HepG2 (cell line): ENCODE results near the gene SEZ6. TPM values are rescaled to one million over a fixed set of nuclear protein-coding genes. Genes with fewer than 3 reads are reported as not detected.
A peak's percentile ranks its signal among the peaks of the same experiment; 100 is the strongest.

Experiments used
- ARNTL ChIP-seq: sonication (generic); formaldehyde crosslinking; IDR thresholded peaks from 2 replicates; pipeline ENCODE4 v1.4.0; 2020; ENCODE audit warnings: mild to moderate bottlenecking, missing genetic modification reagents
- ASH2L ChIP-seq: fragments of 300-600, 200-600 bp; sonication (generic); IDR thresholded peaks from 2 replicates; pipeline ENCODE4 v1.7.0; 2017; ENCODE audit warnings: low read depth, mild to moderate bottlenecking, moderate library complexity, mixed read lengths, low read length; ENCODE audit not compliant: insufficient read length
- E2F5 ChIP-seq: sonication (generic); formaldehyde crosslinking; conservative IDR thresholded peaks from 2 replicates; pipeline ENCODE4 v1.4.0; 2020; ENCODE audit warnings: missing genetic modification reagents
- FOXO4 ChIP-seq: sonication (generic); formaldehyde crosslinking; conservative IDR thresholded peaks from 2 replicates; pipeline ENCODE4 v1.8.1; 2023; ENCODE audit warnings: missing genetic modification reagents
- FOXP1 ChIP-seq, 2 experiments: fragments of 450-650 bp in 1 of 2; IDR thresholded peaks; 2 replicates each; pipeline ENCODE4 v1.6.1; 2017 to 2018; ENCODE audit warnings: antibody characterized with exemption in 1 of 2
- HMG20A ChIP-seq: IDR thresholded peaks from 2 replicates; pipeline ENCODE4 v1.6.1; 2016; ENCODE audit warnings: borderline replicate concordance
- ISL2 ChIP-seq: sonication (generic); formaldehyde crosslinking; IDR thresholded peaks from 2 replicates; pipeline ENCODE4 v1.5.0; 2020; ENCODE audit warnings: missing genetic modification reagents
- JUND ChIP-seq: sonication (generic); formaldehyde crosslinking; IDR thresholded peaks from 2 replicates; pipeline ENCODE4 v1.8.0; 2022; ENCODE audit warnings: mild to moderate bottlenecking, missing genetic modification reagents
- NFE2L1 ChIP-seq: sonication (generic); formaldehyde crosslinking; IDR thresholded peaks from 2 replicates; pipeline ENCODE4 v1.4.0; 2020; ENCODE audit warnings: missing genetic modification reagents, mild to moderate bottlenecking, borderline replicate concordance
- PHB2 ChIP-seq: fragments of 450-650 bp; IDR thresholded peaks from 2 replicates; pipeline ENCODE4 v1.6.1; 2018; ENCODE audit not compliant: partially characterized antibody
- SP5 ChIP-seq: IDR thresholded peaks from 2 replicates; pipeline ENCODE4 v1.6.1; 2016; ENCODE audit warnings: low read depth, borderline replicate concordance
- ZBTB34 ChIP-seq: sonication (generic); formaldehyde crosslinking; IDR thresholded peaks from 2 replicates; pipeline ENCODE4 v1.8.0; 2022; ENCODE audit warnings: mild to moderate bottlenecking, missing genetic modification reagents
- ZBTB4 ChIP-seq: sonication (generic); formaldehyde crosslinking; IDR thresholded peaks from 2 replicates; pipeline ENCODE4 v1.4.0; 2020; ENCODE audit warnings: missing genetic modification reagents, mild to moderate bottlenecking, borderline replicate concordance
- ZFP1 ChIP-seq: IDR thresholded peaks from 2 replicates; pipeline ENCODE4 v1.6.1; 2016
- ZMAT5 ChIP-seq: sonication (generic); formaldehyde crosslinking; IDR thresholded peaks from 2 replicates; pipeline ENCODE4 v1.5.0; 2020; ENCODE audit warnings: mild to moderate bottlenecking, low read depth, missing genetic modification reagents, borderline replicate concordance
- ZNF609 ChIP-seq: sonication (generic); formaldehyde crosslinking; IDR thresholded peaks from 2 replicates; pipeline ENCODE4 v1.4.0; 2020; ENCODE audit warnings: mild to moderate bottlenecking, missing genetic modification reagents, borderline replicate concordance
- ZNF619 ChIP-seq: sonication (generic); formaldehyde crosslinking; IDR thresholded peaks from 2 replicates; pipeline ENCODE4 v1.4.0; 2020; ENCODE audit warnings: mild to moderate bottlenecking, missing genetic modification reagents
- polyA plus RNA-seq, 8 experiments: library from polyadenylated mRNA; depleted of rRNA in 3 of 8; stranded (reverse) in 7 of 8; unstranded in 1 of 8; fragments of >200 nt; fragmentation: Illumina TruSeq in 4 of 8; extraction: Trizol in 4 of 8; gene quantifications; 2 replicates each; pipeline versions ENCODE4 v1.2.1 to v1.2.3, GENCODE V29; 2011 to 2016; ENCODE audit warnings: low read depth in 4 of 8, missing spikeins in 1 of 8, mixed read lengths in 1 of 8; ENCODE audit not compliant: insufficient read depth in 1 of 8
- total RNA-seq, 5 experiments: library from RNA; depleted of rRNA; stranded (reverse); fragments of >200 nt; fragmentation: Illumina TruSeq; extraction: Trizol; gene quantifications; 2 replicates each; pipeline ENCODE4 v1.2.3, GENCODE V29; 2016; ENCODE audit warnings: low read depth in 1 of 5

SEZ6 gene
- total and polyA plus RNA-seq, 2 of the 13 experiments (the other 11 are each of a cell fraction or from before 2014, with no cell fraction given) = not detected

GRCh38 chr17:28908640-28909167 is 97.1 kb downstream of the SEZ6 start (continued):
- TF ChIP-seq ZNF609 (CRISPR knock-in tag) (0 out of 2 replicates have a peak, but pooled peaks have one; percentile 9), SP5 (CRISPR knock-in tag) (0 out of 2 replicates have a peak, but pooled peaks have one; percentile 18), ZNF619 (CRISPR knock-in tag) (no peak), ARNTL (CRISPR knock-in tag) (no peak), ASH2L (peak; percentile 36), JUND (peak; percentile 86), FOXO4 (CRISPR knock-in tag) (0 out of 2 replicates have a peak, but pooled peaks have one; percentile 45), E2F5 (CRISPR knock-in tag) (no peak), ISL2 (CRISPR knock-in tag) (no peak), NFE2L1 (CRISPR knock-in tag) (no peak), FOXP1 (IDR thresholded peaks at IDR 0.05) (no peak), FOXP1 (CRISPR knock-in tag; IDR thresholded peaks at IDR 0.05) (no peak; the same call in 1 of the 2 replicates), ZBTB34 (CRISPR knock-in tag) (0 out of 2 replicates have a peak, but pooled peaks have one; percentile 23), HMG20A (CRISPR knock-in tag) (peak; percentile 11; the same call in 1 of the 2 replicates), PHB2 (no peak), ZMAT5 (CRISPR knock-in tag) (no peak), ZFP1 (CRISPR knock-in tag) (no peak), ZBTB4 (CRISPR knock-in tag) (no peak)
